Posterior cingulate gyrus (tissue), 11 donors: ENCODE results near the gene CHCHD3.
"Not testable (repeated sequence)": the region's sequence is repeated elsewhere in the genome, so short reads cannot be mapped to it uniquely, and the experiment has no call there.

Source experiments
- DNase-seq, 10 donors: peaks; one replicate each; pipeline versions ENCODE4 v3.0.0 to v3.0.0-alpha.2; 2020 to 2021; ENCODE audit warnings: mixed read lengths in 3 of 10
- intact Hi-C: fragments of 100-400 bp; cut with DNase I; formaldehyde crosslinking; loops from one replicate; pipeline ENCODE4 v1.15.1; 2023

The CHCHD3 gene

GRCh38 chr7:133050200-133050995, 31.5 kb downstream of the CHCHD3 start:
- intact Hi-C loops = no loop called here
- no peak for DNase-seq

- intact Hi-C loops = no loop called here
Measured at GRCh38 chr7:133048589-133048988, 33.3 kb downstream of the CHCHD3 start.

GRCh38 chr7:133047321-133047720, 34.6 kb downstream of the CHCHD3 start:
- intact Hi-C loops = no loop called here
- DNase-seq = no peak

More at GRCh38 chr7:133048589-133048988, 33.3 kb downstream of the CHCHD3 start:
- DNase-seq = no peak

- intact Hi-C loops = no loop called here
- no peak for DNase-seq
Measured at GRCh38 chr7:133044722-133045473, 37.0 kb downstream of the CHCHD3 start.

- no peak for DNase-seq
- intact Hi-C loops = no loop called here
Measured at GRCh38 chr7:133040674-133041073, 41.2 kb downstream of the CHCHD3 start.

- intact Hi-C loops = no loop called here
- no peak for DNase-seq
Measured at GRCh38 chr7:133040178-133040577, 41.7 kb downstream of the CHCHD3 start.

- DNase-seq = no peak
- intact Hi-C loops = no loop called here
Measured at GRCh38 chr7:133039614-133040013, 42.3 kb downstream of the CHCHD3 start.

GRCh38 chr7:133036289-133036688, 45.6 kb downstream of the CHCHD3 start:
- intact Hi-C loops = no loop called here
- no peak for DNase-seq

GRCh38 chr7:133035240-133035639, 46.6 kb downstream of the CHCHD3 start:
- peak in 1 of 10 donors; percentile 68 for DNase-seq
- intact Hi-C loops = not testable (repeated sequence)

- DNase-seq = no peak
Measured at GRCh38 chr7:133030346-133030745, 51.5 kb downstream of the CHCHD3 start.

GRCh38 chr7:133029463-133029862, 52.4 kb downstream of the CHCHD3 start:
- DNase-seq = no peak

More at GRCh38 chr7:133030346-133030745, 51.5 kb downstream of the CHCHD3 start:
- intact Hi-C loops = no loop called here

GRCh38 chr7:133027397-133027796, 54.5 kb downstream of the CHCHD3 start:
- DNase-seq = no peak
- intact Hi-C loops = no loop called here

More at GRCh38 chr7:133029463-133029862, 52.4 kb downstream of the CHCHD3 start:
- intact Hi-C loops = no loop called here

- intact Hi-C loops = no loop called here
- DNase-seq = no peak
Measured at GRCh38 chr7:133026210-133026859, 55.6 kb downstream of the CHCHD3 start.

GRCh38 chr7:133025056-133025455, 56.8 kb downstream of the CHCHD3 start:
- DNase-seq = no peak
- intact Hi-C loops = no loop called here

- DNase-seq = no peak
- intact Hi-C loops = no loop called here
Measured at GRCh38 chr7:133024596-133024995, 57.3 kb downstream of the CHCHD3 start.

- intact Hi-C loops = no loop called here
- DNase-seq = no peak
Measured at GRCh38 chr7:133023370-133024071, 58.4 kb downstream of the CHCHD3 start.

- intact Hi-C loops = no loop called here
Measured at GRCh38 chr7:133022661-133023060, 59.2 kb downstream of the CHCHD3 start.

GRCh38 chr7:133021196-133021595, 60.7 kb downstream of the CHCHD3 start:
- no peak for DNase-seq
- intact Hi-C loops = no loop called here

More at GRCh38 chr7:133022661-133023060, 59.2 kb downstream of the CHCHD3 start:
- no peak for DNase-seq

- DNase-seq = no peak
- intact Hi-C loops = no loop called here
Measured at GRCh38 chr7:133020496-133020895, 61.4 kb downstream of the CHCHD3 start.

GRCh38 chr7:133019590-133019989, 62.3 kb downstream of the CHCHD3 start:
- intact Hi-C loops = no loop called here
- no peak for DNase-seq

- DNase-seq = no peak
- intact Hi-C loops = no loop called here
Measured at GRCh38 chr7:133016604-133017003, 65.3 kb downstream of the CHCHD3 start.
